Natural killer cell (primary cell): ENCODE measurements around the gene BEST1. TPM values are rescaled to one million over a fixed set of nuclear protein-coding genes. Genes with fewer than 3 reads are reported as not detected.

ENCODE experiments used
- ATAC-seq, 3 donors: fragments of 150-1000 bp in 2 of 3; fragments of 200-7000 bp in 1 of 3; cut with Tn5 transposase; 1 replicate in 1 of 3; 2 replicates in 2 of 3; pipeline ENCODE4 v1.10.0; 2021; ENCODE audit warnings: mild to moderate bottlenecking in 2 of 3, moderate library complexity in 2 of 3
- DNase-seq, 2 donors: peaks; one replicate each; pipeline versions ENCODE4 v3.0.0 to v3.0.0-alpha.2; 2013 to 2021; ENCODE audit warnings: mixed read lengths in 1 of 2
- H3K27ac ChIP-seq: one replicate; pipeline ENCODE4 v1.5.1; 2013; ENCODE audit warnings: mild to moderate bottlenecking, low read length
- H3K27me3 ChIP-seq: one replicate; pipeline ENCODE4 v1.6.1; 2013; ENCODE audit warnings: low read length; ENCODE audit not compliant: control insufficient read depth, insufficient read depth
- H3K36me3 ChIP-seq: one replicate; pipeline ENCODE4 v1.6.1; 2013; ENCODE audit warnings: low read length; ENCODE audit not compliant: control insufficient read depth, insufficient read depth
- H3K4me1 ChIP-seq: one replicate; pipeline ENCODE4 v1.6.1; 2013; ENCODE audit warnings: low read length; ENCODE audit not compliant: control insufficient read depth, insufficient read depth
- H3K4me3 ChIP-seq: one replicate; pipeline ENCODE4 v1.5.1; 2013; ENCODE audit warnings: low read length
- H3K9me3 ChIP-seq: one replicate; pipeline ENCODE4 v1.6.1; 2013; ENCODE audit warnings: low read length; ENCODE audit not compliant: control insufficient read depth, insufficient read depth
- H3K27ac Mint-ChIP-seq, 2 donors: one replicate each; pipeline ENCODE4 v1.8.0; 2022; ENCODE audit warnings: mild to moderate bottlenecking in 2 of 2, mixed read lengths in 2 of 2, moderate library complexity in 1 of 2
- H3K27me3 Mint-ChIP-seq, 2 donors: one replicate each; pipeline ENCODE4 v1.8.0; 2022; ENCODE audit warnings: low read depth in 2 of 2, mixed read lengths in 2 of 2
- H3K36me3 Mint-ChIP-seq: one replicate; pipeline ENCODE4 v1.8.0; 2022; ENCODE audit warnings: mixed read lengths
- H3K4me1 Mint-ChIP-seq, 2 donors: one replicate each; pipeline ENCODE4 v1.8.0; 2022; ENCODE audit warnings: mixed read lengths in 2 of 2
- H3K4me3 Mint-ChIP-seq: one replicate; pipeline ENCODE4 v1.8.0; 2022; ENCODE audit warnings: mild to moderate bottlenecking, moderate library complexity, mixed read lengths
- H3K9me3 Mint-ChIP-seq, 2 donors: one replicate each; pipeline ENCODE4 v1.8.0; 2022; ENCODE audit warnings: mixed read lengths in 2 of 2
- CTCF ChIP-seq: fragments of 200-600 bp; IDR thresholded peaks from one replicate; pipeline ENCODE4 v1.8.0; 2022; ENCODE audit warnings: antibody characterized with exemption
- WGBS: methylation state at CpG from one replicate; pipeline ENCODE4 v1.1.7; 2013; ENCODE audit warnings: missing lambda C conversion rate; ENCODE audit not compliant: insufficient coverage; 5-methylcytosine and 5-hydroxymethylcytosine counted together
- intact Hi-C: fragments of 100-400 bp; cut with micrococcal nuclease; formaldehyde crosslinking; loops from one replicate; pipeline ENCODE4 v1.14.2; 2022
- total RNA-seq, 4 donors: library from RNA; stranded (reverse); fragments of 120-200 nt in 1 of 4; gene quantifications; one replicate each; pipeline versions ENCODE4 v1.2.3 to v1.2.4, GENCODE V29; 2013 to 2022

Gene BEST1
- total RNA-seq, 3 donors from 2014 or later (not counting 1 experiment from before 2014, with no cell fraction given) = 0.32 to 2.0 (median 1.4) TPM

- Histone ChIP-seq H3K4me1 (no peaks in the 10 kb centered on the region), H3K4me3 (no peak overlapping the region), H3K36me3 (no peaks in the 10 kb centered on the region), H3K27ac (no peak overlapping the region), H3K27me3 (no peaks in the 10 kb centered on the region), H3K9me3 (no peaks in the 10 kb centered on the region)
- no peak for DNase-seq
- Mint-ChIP-seq H3K4me3 (no peak overlapping the region), H3K36me3 (no peaks in the 10 kb centered on the region), H3K27ac (no peak overlapping the region), H3K27me3 (peaks cover 0 to 3% of the 10 kb centered on the region in 2 donors), H3K9me3 (no peaks in the 10 kb centered on the region), H3K4me1 (no peaks in the 10 kb centered on the region)
- WGBS = 89% methylated on average over 14 of the region's 14 CpGs
- no peak for TF ChIP-seq CTCF
- intact Hi-C loops = no loop called here
- ATAC-seq = no peak
Observed at GRCh38 chr11:61905801-61906521, 44.2 kb upstream of the BEST1 start.

GRCh38 chr11:61906522-61906909 lies 43.6 kb upstream of the BEST1 start:
- intact Hi-C loops = no loop called here
- H3K4me1 Mint-ChIP-seq = no peaks in the 10 kb centered on the region
- peaks cover 0 to 3% of the 10 kb centered on the region in 2 donors for H3K27me3 Mint-ChIP-seq
- H3K27ac Mint-ChIP-seq = no peak overlapping the region
- H3K4me3 Mint-ChIP-seq = no peak overlapping the region
- WGBS = 78% methylated on average over 14 of the region's 14 CpGs
- no peak overlapping the region for H3K4me3 ChIP-seq
- H3K4me1 ChIP-seq = no peaks in the 10 kb centered on the region
- H3K9me3 Mint-ChIP-seq = no peaks in the 10 kb centered on the region
- ATAC-seq (no peak), DNase-seq (no peak)
- H3K27ac ChIP-seq = no peak overlapping the region
- H3K36me3 ChIP-seq = no peaks in the 10 kb centered on the region
- no peaks in the 10 kb centered on the region for H3K27me3 ChIP-seq
- H3K9me3 ChIP-seq = no peaks in the 10 kb centered on the region
- H3K36me3 Mint-ChIP-seq = no peaks in the 10 kb centered on the region
- no peak for TF ChIP-seq CTCF

GRCh38 chr11:61907282-61907681 lies 42.9 kb upstream of the BEST1 start:
- Histone ChIP-seq H3K27ac (no peak overlapping the region), H3K36me3 (no peaks in the 10 kb centered on the region), H3K9me3 (no peaks in the 10 kb centered on the region), H3K4me1 (no peaks in the 10 kb centered on the region), H3K4me3 (no peak overlapping the region), H3K27me3 (no peaks in the 10 kb centered on the region)
- 93% methylated on average over 19 of the region's 19 CpGs for WGBS
- no peak overlapping the region for H3K4me3 Mint-ChIP-seq
- H3K27me3 Mint-ChIP-seq = peaks cover 0 to 4% of the 10 kb centered on the region in 2 donors
- H3K9me3 Mint-ChIP-seq = no peaks in the 10 kb centered on the region
- DNase-seq = no peak
- no peak for TF ChIP-seq CTCF
- no peak for ATAC-seq
- H3K36me3 Mint-ChIP-seq = no peaks in the 10 kb centered on the region
- intact Hi-C loops = no loop called here
- peaks cover 0 to under 1% of the 10 kb centered on the region in 2 donors for H3K4me1 Mint-ChIP-seq
- no peak overlapping the region for H3K27ac Mint-ChIP-seq
